CD4-positive, CD25-positive, alpha-beta regulatory T cell (primary cell): ENCODE data around the gene GBP3. TPM values are rescaled to one million over a fixed set of nuclear protein-coding genes. Genes with fewer than 3 reads are reported as not detected.
A peak's percentile ranks its signal among the peaks of the same experiment; 100 is the strongest.
"Not testable (repeated sequence)": the region's sequence is repeated elsewhere in the genome, so short reads cannot be mapped to it uniquely, and the experiment has no call there.

ENCODE experiments used
- ATAC-seq, 2 donors: fragments of 150-1000 bp; cut with Tn5 transposase; one replicate each; pipeline ENCODE4 v1.10.0; 2021; ENCODE audit warnings: low read depth in 2 of 2, moderate number of reproducible peaks in 2 of 2, moderate library complexity in 1 of 2
- DNase-seq, 3 donors: peaks; one replicate each; pipeline versions ENCODE4 v3.0.0 to v3.0.0-alpha.2; 2012 to 2022; ENCODE audit warnings: mixed read lengths in 1 of 3
- H3K27ac ChIP-seq: one replicate; pipeline ENCODE4 v1.7.0; 2013; ENCODE audit warnings: mild to moderate bottlenecking, low read length; ENCODE audit not compliant: insufficient read depth, poor library complexity, severe bottlenecking
- H3K27me3 ChIP-seq: one replicate; pipeline ENCODE4 v1.7.0; 2013; ENCODE audit warnings: low read length; ENCODE audit not compliant: control insufficient read depth, insufficient read depth
- H3K36me3 ChIP-seq: one replicate; pipeline ENCODE4 v1.7.0; 2013; ENCODE audit warnings: mild to moderate bottlenecking, low read length, moderate library complexity; ENCODE audit not compliant: control insufficient read depth, insufficient read depth
- H3K4me1 ChIP-seq: 2 replicates; pipeline ENCODE4 v1.7.0; 2013; ENCODE audit warnings: mild to moderate bottlenecking, low read length; ENCODE audit not compliant: insufficient read depth, control insufficient read depth, poor library complexity, severe bottlenecking
- H3K4me3 ChIP-seq: one replicate; pipeline ENCODE4 v1.7.0; 2013; ENCODE audit warnings: low read depth, mild to moderate bottlenecking, low read length, moderate library complexity
- H3K9me3 ChIP-seq, 2 experiments: 1 replicate in 1 of 2; 2 replicates in 1 of 2; pipeline ENCODE4 v1.7.0; 2013; ENCODE audit warnings: low read length in 2 of 2, mild to moderate bottlenecking in 1 of 2, moderate library complexity in 1 of 2; ENCODE audit not compliant: control insufficient read depth in 2 of 2
- H3K27ac Mint-ChIP-seq, 3 donors: one replicate each; pipeline ENCODE4 v1.8.0; 2020 to 2022; ENCODE audit warnings: mild to moderate bottlenecking in 3 of 3, mixed read lengths in 3 of 3, moderate library complexity in 2 of 3
- H3K27me3 Mint-ChIP-seq: one replicate; pipeline ENCODE4 v1.8.0; 2022; ENCODE audit warnings: mild to moderate bottlenecking, mixed read lengths
- H3K36me3 Mint-ChIP-seq: one replicate; pipeline ENCODE4 v1.8.0; 2020; ENCODE audit warnings: mixed read lengths
- H3K4me1 Mint-ChIP-seq, 4 donors: one replicate each; pipeline ENCODE4 v1.8.0; 2020 to 2022; ENCODE audit warnings: mixed read lengths in 4 of 4, mild to moderate bottlenecking in 1 of 4
- H3K4me3 Mint-ChIP-seq, 4 donors: one replicate each; pipeline ENCODE4 v1.8.0; 2020 to 2022; ENCODE audit warnings: mild to moderate bottlenecking in 4 of 4, mixed read lengths in 4 of 4, moderate library complexity in 3 of 4
- H3K9me3 Mint-ChIP-seq, 7 donors: one replicate each; pipeline ENCODE4 v1.8.0; 2020 to 2022; ENCODE audit warnings: mixed read lengths in 7 of 7, mild to moderate bottlenecking in 3 of 7, moderate library complexity in 2 of 7
- polyA plus RNA-seq, 4 donors: library from polyadenylated mRNA; unstranded; fragments of 300-500 nt; fragmentation: Illumina TruSeq; gene quantifications; one replicate each; pipeline ENCODE4 v1.2.3, GENCODE V29; 2021
- total RNA-seq: library from RNA; stranded (reverse); gene quantifications from one replicate; pipeline ENCODE4 v1.2.3, GENCODE V29; 2022

Gene GBP3
- total and polyA plus RNA-seq, 5 donors from 2014 or later, result 11.7 to 36.6 (median 19.9) TPM

DNA sequence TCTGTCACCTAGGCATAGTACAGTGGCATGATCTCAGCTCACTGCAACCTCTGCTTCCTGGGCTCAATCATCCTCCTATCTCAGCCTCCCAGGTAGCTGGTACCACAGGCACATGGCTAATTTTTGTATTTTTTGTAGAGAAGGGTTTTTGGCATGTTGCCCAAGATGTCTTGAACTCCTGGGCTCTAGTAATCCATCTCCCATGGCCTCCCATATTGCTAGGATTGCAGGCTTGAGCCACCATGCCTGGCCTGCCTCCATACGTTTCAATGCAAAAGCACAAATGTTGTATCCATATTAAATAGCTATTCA lies 17.6 kb upstream of the GBP3 start:
- peaks cover 4 to 6% of the 10 kb centered on the region in 2 experiments for H3K9me3 ChIP-seq
- no peak overlapping the region for H3K27ac ChIP-seq
- no peaks in the 10 kb centered on the region for H3K27me3 Mint-ChIP-seq
- DNase-seq, result no peak
- ATAC-seq, result no peak
- H3K4me3 ChIP-seq, result no peak overlapping the region
- peaks cover 1 to 13% (median 3%) of the 10 kb centered on the region in 7 donors for H3K9me3 Mint-ChIP-seq
- peaks cover 9% of the 10 kb centered on the region for H3K4me1 ChIP-seq
- peak overlapping the region in 2 of 3 donors; percentile 42 to 52 for H3K27ac Mint-ChIP-seq
- peaks cover 5% of the 10 kb centered on the region for H3K36me3 ChIP-seq
- peaks cover 16 to 30% (median 22%) of the 10 kb centered on the region in 4 donors for H3K4me1 Mint-ChIP-seq
- peaks cover 24% of the 10 kb centered on the region for H3K36me3 Mint-ChIP-seq
- H3K4me3 Mint-ChIP-seq, result peak overlapping the region in 1 of 4 donors; percentile 21
- H3K27me3 ChIP-seq, result peaks cover 4% of the 10 kb centered on the region

DNA sequence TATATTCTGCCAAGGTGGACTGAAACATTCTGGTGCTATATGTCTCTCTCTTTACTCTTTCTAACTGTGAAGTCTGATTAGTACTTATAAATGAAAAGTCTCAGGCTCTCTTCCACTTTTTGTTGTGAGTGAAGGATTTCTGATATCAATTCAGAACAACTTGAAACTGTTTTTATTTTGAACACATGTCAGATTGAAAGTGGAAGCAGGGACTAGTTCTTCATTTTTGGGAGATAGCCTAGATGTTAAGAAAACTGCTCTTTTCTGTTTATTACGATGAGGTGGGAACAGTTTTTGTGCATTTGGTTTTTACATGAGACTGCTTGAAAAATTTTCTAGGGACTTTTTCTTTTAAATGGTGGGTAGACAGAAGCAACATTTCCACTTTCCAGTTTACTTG lies 14.5 kb upstream of the GBP3 start:
- peaks cover 4% of the 10 kb centered on the region for H3K27me3 ChIP-seq
- Mint-ChIP-seq H3K9me3 (peaks cover 0 to 11% (median 4%) of the 10 kb centered on the region in 7 donors), H3K27me3 (no peaks in the 10 kb centered on the region), H3K4me3 (no peak overlapping the region), H3K27ac (no peak overlapping the region), H3K4me1 (peaks cover 19 to 57% (median 47%) of the 10 kb centered on the region in 4 donors), H3K36me3 (peaks cover 18% of the 10 kb centered on the region)
- no peak overlapping the region for H3K4me3 ChIP-seq
- DNase-seq, result no peak
- H3K4me1 ChIP-seq, result peaks cover 22% of the 10 kb centered on the region
- ATAC-seq, result no peak
- no peaks in the 10 kb centered on the region for H3K36me3 ChIP-seq
- H3K9me3 ChIP-seq, result no peaks in the 10 kb centered on the region
- no peak overlapping the region for H3K27ac ChIP-seq

DNA sequence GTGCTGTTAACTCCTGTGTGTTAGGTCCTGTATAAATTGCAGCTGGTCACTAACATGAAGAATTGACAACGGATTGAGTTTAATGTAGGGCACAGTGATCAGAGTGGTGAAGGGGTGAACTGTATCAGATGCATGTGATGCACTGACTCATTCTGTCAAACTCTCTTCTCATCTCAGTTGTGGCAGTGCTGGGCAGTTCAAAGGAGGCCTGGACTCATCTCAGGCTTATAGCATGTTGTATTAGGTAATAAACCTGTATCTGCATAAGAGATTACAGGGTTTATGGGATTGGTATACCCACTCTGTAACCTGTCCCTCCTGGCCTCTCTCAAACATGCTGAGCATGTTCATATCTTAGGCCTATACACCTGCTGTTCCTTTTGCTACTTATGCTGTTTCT lies 12.4 kb upstream of the GBP3 start:
- H3K4me1 Mint-ChIP-seq, result peaks cover 18 to 62% (median 51%) of the 10 kb centered on the region in 4 donors
- Histone ChIP-seq H3K9me3 (no peaks in the 10 kb centered on the region), H3K27me3 (peaks cover 4% of the 10 kb centered on the region), H3K36me3 (no peaks in the 10 kb centered on the region), H3K4me1 (peaks cover 12% of the 10 kb centered on the region), H3K4me3 (no peak overlapping the region), H3K27ac (no peak overlapping the region)
- peak overlapping the region in 3 of 4 donors; percentile 42 to 74 (median 44) for H3K4me3 Mint-ChIP-seq
- no peaks in the 10 kb centered on the region for H3K27me3 Mint-ChIP-seq
- DNase-seq, result no peak
- H3K36me3 Mint-ChIP-seq, result peaks cover 20% of the 10 kb centered on the region
- ATAC-seq, result no peak
- H3K27ac Mint-ChIP-seq, result peak overlapping the region; percentile 11 to 74 (median 72)
- H3K9me3 Mint-ChIP-seq, result peaks cover 0 to 12% (median 4%) of the 10 kb centered on the region in 7 donors

DNA sequence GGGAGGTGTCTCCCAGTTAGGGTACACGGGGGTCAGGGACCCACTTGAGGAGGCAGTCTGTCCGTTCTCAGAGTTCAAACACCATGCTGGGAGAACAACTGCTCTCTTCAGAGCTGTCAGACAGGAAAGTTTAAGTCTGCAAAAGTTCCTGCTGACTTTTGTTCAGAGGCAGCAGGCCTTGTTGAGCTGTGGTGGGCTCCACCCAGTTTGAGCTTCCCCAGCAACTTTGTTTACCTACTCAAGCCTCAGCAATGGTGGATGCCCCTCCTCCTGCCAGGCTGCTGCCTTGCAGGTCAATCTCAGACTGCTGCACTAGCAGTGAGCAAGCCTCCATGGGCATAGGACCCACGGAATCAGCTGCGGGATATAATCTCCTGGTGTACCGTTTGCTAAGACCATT lies 11.3 kb upstream of the GBP3 start:
- peaks cover 0 to 12% (median 4%) of the 10 kb centered on the region in 7 donors for H3K9me3 Mint-ChIP-seq
- not testable (repeated sequence) for H3K27me3 ChIP-seq, H3K27me3 Mint-ChIP-seq, H3K36me3 ChIP-seq, H3K9me3 ChIP-seq
- peak overlapping the region; percentile 41 for H3K27ac ChIP-seq
- H3K4me3 ChIP-seq, result peak overlapping the region; percentile 32
- peak in 2 of 3 donors; percentile 37 to 72 for DNase-seq
- peaks cover 18% of the 10 kb centered on the region for H3K4me1 ChIP-seq
- H3K36me3 Mint-ChIP-seq, result peaks cover 18% of the 10 kb centered on the region
- peak overlapping the region; percentile 33 to 87 (median 74) for H3K27ac Mint-ChIP-seq
- H3K4me3 Mint-ChIP-seq, result peak overlapping the region in 3 of 4 donors; percentile 39 to 74 (median 74)
- peaks cover 14 to 69% (median 55%) of the 10 kb centered on the region in 4 donors for H3K4me1 Mint-ChIP-seq
- ATAC-seq, result peak in 1 of 2 donors; percentile 59

DNA sequence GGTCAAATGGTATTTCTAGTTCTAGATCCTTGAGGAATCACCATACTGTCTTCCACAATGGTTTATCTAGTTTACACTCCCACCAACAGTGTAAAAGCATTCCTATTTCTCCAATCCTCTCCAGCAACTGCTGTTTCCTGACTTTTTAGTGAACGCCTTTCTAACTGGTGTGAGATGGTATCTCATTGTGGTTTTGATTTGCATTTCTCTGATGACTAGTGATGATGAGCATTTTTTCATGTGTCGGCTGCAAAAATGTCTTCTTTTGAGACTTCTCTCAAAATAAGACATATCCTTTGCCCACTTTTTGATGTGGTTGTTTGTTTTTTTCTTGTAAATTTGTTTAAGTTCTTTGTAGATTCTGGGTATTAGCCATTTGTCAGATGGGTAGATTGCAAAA lies 6.4 kb upstream of the GBP3 start:
- peaks cover 6 to 62% (median 46%) of the 10 kb centered on the region in 4 donors for H3K4me1 Mint-ChIP-seq
- Histone ChIP-seq H3K4me1 (peaks cover 21% of the 10 kb centered on the region), H3K4me3 (peak overlapping the region; percentile 54)
- H3K36me3 Mint-ChIP-seq, H3K27ac ChIP-seq, H3K27me3 ChIP-seq, H3K36me3 ChIP-seq, H3K27me3 Mint-ChIP-seq, H3K9me3 ChIP-seq: not testable (repeated sequence)
- ATAC-seq, result peak in 1 of 2 donors; percentile 52
- DNase-seq, result peak in 2 of 3 donors; percentile 45 to 66
- peaks cover 0 to 23% (median 6%) of the 10 kb centered on the region in 7 donors for H3K9me3 Mint-ChIP-seq
- H3K4me3 Mint-ChIP-seq, result peak overlapping the region; percentile 17 to 66 (median 54)
- H3K27ac Mint-ChIP-seq, result peak overlapping the region; percentile 51 to 88 (median 76)

DNA sequence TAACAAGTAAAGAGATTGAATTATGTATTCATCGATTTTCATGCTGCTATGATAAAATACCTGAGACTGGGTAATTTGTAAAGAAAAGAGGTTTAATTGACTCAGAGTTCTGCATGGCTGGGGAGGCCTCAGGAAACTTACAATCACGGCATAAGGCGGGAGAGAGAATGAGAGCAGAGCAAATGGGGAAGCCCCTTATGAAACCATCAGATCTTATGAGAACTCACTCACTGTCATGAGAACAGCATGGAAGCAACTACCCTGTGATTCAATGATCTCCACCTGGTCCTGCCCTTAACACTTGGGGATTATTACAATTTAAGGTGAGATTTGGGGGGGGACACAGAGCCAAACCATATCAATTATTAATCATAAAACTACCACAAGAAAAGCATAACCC lies 3.3 kb upstream of the GBP3 start:
- H3K27ac ChIP-seq, result no peak overlapping the region
- no peak overlapping the region for H3K4me3 Mint-ChIP-seq
- no peaks in the 10 kb centered on the region for H3K36me3 Mint-ChIP-seq
- no peaks in the 10 kb centered on the region for H3K27me3 ChIP-seq
- peak overlapping the region in 1 of 3 donors; percentile 72 for H3K27ac Mint-ChIP-seq
- H3K4me1 ChIP-seq, result peaks cover 28% of the 10 kb centered on the region
- peaks cover 2% of the 10 kb centered on the region for H3K36me3 ChIP-seq
- ATAC-seq (no peak), DNase-seq (no peak)
- H3K27me3 Mint-ChIP-seq, result no peaks in the 10 kb centered on the region
- H3K4me1 Mint-ChIP-seq, result peaks cover 15 to 51% (median 35%) of the 10 kb centered on the region in 4 donors
- no peak overlapping the region for H3K4me3 ChIP-seq
- H3K9me3 Mint-ChIP-seq, result peaks cover 0 to 15% (median 4%) of the 10 kb centered on the region in 7 donors
- H3K9me3 ChIP-seq, result peaks cover 0 to 2% of the 10 kb centered on the region in 2 experiments

DNA sequence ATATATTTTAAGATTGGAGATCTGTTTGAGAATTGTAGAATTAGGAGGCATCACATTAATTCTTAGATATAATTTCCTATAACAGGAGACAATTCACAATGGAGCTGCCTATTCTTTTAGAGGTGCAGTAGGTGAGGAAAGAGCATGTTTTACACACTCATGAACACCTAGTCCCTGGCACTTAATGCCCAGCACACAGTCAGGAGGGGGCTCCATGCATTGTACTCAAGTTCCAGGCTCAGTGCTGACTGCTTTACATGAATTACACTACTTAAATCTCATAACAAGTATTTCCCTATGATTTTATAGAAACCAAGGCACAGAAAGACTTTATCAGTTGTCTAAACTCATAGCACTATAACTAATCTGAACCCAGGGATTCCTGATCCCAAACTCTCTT lies 360 bp upstream of the GBP3 start:
- peaks cover 0 to 11% (median 4%) of the 10 kb centered on the region in 7 donors for H3K9me3 Mint-ChIP-seq
- H3K27me3 Mint-ChIP-seq, result no peaks in the 10 kb centered on the region
- no peak for DNase-seq
- Histone ChIP-seq H3K4me3 (peak overlapping the region; percentile 98), H3K9me3 (peaks cover 0 to 2% of the 10 kb centered on the region in 2 experiments), H3K36me3 (peaks cover 19% of the 10 kb centered on the region), H3K27ac (peak overlapping the region; percentile 78), H3K4me1 (peaks cover 37% of the 10 kb centered on the region), H3K27me3 (no peaks in the 10 kb centered on the region)
- H3K4me1 Mint-ChIP-seq, result peaks cover 25 to 52% (median 40%) of the 10 kb centered on the region in 4 donors
- ATAC-seq, result no peak
- H3K36me3 Mint-ChIP-seq, result peaks cover 23% of the 10 kb centered on the region
- H3K27ac Mint-ChIP-seq, result peak overlapping the region; percentile 92 to 100 (median 94)
- H3K4me3 Mint-ChIP-seq, result peak overlapping the region; percentile 94 to 98 (median 96)

DNA sequence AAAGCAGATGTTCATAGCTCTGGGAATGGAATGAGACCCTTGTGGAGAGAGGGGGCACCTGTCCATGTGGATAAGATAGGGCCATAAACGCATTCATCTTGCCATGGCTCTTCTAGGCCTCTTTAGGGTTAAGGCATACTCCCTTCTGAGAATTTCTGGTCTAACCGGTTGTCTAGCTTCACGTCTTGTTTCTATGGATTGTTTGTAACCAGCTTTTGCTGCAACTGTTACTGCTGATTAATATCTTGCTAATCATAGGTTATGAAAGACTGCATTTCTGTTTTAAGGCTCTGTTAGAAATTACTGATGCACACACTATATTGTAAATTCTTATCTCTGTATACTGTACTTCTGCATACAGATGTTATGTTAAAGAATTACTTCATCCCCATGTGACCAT lies 4.3 kb downstream of the GBP3 start:
- H3K9me3 Mint-ChIP-seq, H3K4me3 ChIP-seq, DNase-seq, H3K27me3 ChIP-seq, H3K27ac ChIP-seq, H3K9me3 ChIP-seq, H3K27me3 Mint-ChIP-seq, ATAC-seq: not testable (repeated sequence)
- peaks cover 59% of the 10 kb centered on the region for H3K36me3 ChIP-seq
- Mint-ChIP-seq H3K4me1 (peaks cover 29 to 81% (median 55%) of the 10 kb centered on the region in 4 donors), H3K4me3 (peak overlapping the region; percentile 46 to 75 (median 66)), H3K36me3 (peaks cover 58% of the 10 kb centered on the region), H3K27ac (peak overlapping the region; percentile 51 to 92 (median 76))
- H3K4me1 ChIP-seq, result peaks cover 37% of the 10 kb centered on the region
